AG09309 (cell line): ENCODE results near the gene DNAH17.

Experiments used
- DNase-seq: peaks from one replicate; pipeline ENCODE4 v3.0.0-alpha.2; 2010; ENCODE audit warnings: low read depth
- H3K4me3 ChIP-seq: 2 replicates; pipeline ENCODE4 v1.5.1; 2011; ENCODE audit warnings: mild to moderate bottlenecking, low read depth, low read length, moderate library complexity; ENCODE audit not compliant: control insufficient read depth
- TF ChIP-seq, protein P1 (sequence below): IDR thresholded peaks from 2 replicates; pipeline ENCODE4 v1.5.1; 2011; ENCODE audit warnings: mild to moderate bottlenecking, low read depth, low read length, inconsistent platforms; ENCODE audit not compliant: insufficient read depth, control insufficient read depth; ENCODE audit errors: missing control alignments

The DNAH17 gene

DNA sequence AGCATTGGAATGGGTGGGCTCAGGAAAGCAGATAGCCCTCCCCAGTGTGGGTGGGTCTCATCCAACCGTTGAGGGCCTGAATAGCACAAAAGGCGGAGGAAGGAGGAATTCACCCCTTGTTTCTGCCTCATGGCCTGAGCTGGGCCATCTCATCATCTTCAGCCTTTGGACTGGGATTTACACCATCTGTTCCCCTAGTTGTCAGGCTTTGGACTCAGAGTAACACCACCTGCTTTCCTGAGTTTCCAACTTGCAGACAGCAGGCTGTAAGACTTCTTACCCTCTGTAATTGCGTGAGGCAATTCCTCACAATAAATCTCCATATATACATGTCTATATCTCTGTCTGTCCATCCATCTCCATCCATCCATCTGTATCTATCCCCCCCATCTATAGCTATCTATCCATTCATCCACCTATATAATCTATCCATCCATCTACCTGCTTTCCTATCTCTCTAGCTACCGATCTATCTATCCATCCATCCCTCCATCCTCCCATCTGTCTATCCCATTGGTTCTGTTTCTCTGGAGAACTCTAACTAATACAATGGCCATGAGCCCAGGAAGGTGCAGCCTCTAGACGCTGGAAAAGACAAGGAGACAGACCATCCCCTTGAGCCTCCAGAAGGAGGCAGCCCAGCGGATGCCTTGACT, 21.3 kb downstream of the DNAH17 start:
- TF ChIP-seq, protein P1, sequence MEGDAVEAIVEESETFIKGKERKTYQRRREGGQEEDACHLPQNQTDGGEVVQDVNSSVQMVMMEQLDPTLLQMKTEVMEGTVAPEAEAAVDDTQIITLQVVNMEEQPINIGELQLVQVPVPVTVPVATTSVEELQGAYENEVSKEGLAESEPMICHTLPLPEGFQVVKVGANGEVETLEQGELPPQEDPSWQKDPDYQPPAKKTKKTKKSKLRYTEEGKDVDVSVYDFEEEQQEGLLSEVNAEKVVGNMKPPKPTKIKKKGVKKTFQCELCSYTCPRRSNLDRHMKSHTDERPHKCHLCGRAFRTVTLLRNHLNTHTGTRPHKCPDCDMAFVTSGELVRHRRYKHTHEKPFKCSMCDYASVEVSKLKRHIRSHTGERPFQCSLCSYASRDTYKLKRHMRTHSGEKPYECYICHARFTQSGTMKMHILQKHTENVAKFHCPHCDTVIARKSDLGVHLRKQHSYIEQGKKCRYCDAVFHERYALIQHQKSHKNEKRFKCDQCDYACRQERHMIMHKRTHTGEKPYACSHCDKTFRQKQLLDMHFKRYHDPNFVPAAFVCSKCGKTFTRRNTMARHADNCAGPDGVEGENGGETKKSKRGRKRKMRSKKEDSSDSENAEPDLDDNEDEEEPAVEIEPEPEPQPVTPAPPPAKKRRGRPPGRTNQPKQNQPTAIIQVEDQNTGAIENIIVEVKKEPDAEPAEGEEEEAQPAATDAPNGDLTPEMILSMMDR, result no peak
- DNase-seq, result no peak

GRCh38 chr17:78550464-78550863, 26.7 kb downstream of the DNAH17 start:
- TF ChIP-seq, protein P1, result no peak
- H3K4me3 ChIP-seq, result no peak overlapping the region
- DNase-seq, result no peak

More for the DNA sequence above, 21.3 kb downstream of the DNAH17 start:
- no peak overlapping the region for H3K4me3 ChIP-seq

DNA sequence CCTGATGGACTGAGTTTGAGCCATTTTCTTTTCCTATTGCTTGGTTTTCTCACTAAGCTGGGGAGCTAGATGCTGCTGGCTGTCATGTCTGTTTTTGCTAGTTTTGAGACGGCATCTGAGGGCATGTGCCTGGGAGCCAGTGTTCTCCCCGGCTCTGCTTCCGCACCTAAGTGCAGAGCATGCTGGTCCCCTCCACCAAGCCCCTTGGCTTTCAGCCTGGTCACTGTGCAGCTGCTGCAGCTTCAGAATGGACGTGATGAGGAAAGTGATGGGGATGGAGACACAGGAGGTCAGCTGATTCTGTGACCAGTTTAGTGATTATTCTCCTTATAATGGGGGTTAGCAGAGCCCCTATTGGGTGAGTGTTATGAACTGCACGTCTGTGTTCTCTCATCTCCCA, 28.5 kb downstream of the DNAH17 start:
- no peak for DNase-seq
- TF ChIP-seq, protein P1, result no peak
- H3K4me3 ChIP-seq, result no peak overlapping the region

- H3K4me3 ChIP-seq, result no peak overlapping the region
- DNase-seq, result no peak
- TF ChIP-seq, protein P1, result no peak
Observed at GRCh38 chr17:78547035-78547434, 30.2 kb downstream of the DNAH17 start.

DNA sequence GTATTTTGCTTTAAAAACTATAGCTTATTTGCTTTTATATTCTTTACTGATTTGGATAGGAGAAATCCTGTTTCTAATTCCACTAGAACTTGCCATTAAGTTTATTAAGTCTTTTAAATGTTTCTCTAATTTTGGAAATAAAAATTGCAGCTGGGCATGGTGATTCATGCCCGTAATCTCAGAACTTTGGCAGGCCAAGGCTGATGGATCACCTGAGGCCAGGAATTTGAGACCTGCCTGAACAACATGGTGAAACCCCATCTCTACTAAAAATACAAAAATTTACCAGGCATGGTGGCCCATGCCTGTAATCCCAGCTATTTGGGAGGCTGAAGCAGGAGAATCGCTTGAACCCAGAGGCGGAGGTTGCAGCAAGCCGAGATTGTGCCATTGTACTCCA, 30.7 kb downstream of the DNAH17 start:
- H3K4me3 ChIP-seq, result no peak overlapping the region
- DNase-seq, result no peak
- TF ChIP-seq, protein P1, result no peak

GRCh38 chr17:78544881-78545755, 32.1 kb downstream of the DNAH17 start:
- H3K4me3 ChIP-seq, result no peak overlapping the region
- DNase-seq, result no peak
- TF ChIP-seq, protein P1, result no peak
